Astrocyte (in vitro differentiated cells and primary cell): Measurements from ENCODE around the gene KY.

Source experiments
- CTCF ChIP-seq: IDR thresholded peaks from 2 replicates; pipeline ENCODE4 v1.5.1; 2011; ENCODE audit warnings: low read depth, mild to moderate bottlenecking, inconsistent platforms, low read length, moderate library complexity; ENCODE audit not compliant: insufficient read depth
- EZH2 ChIP-seq: IDR thresholded peaks from 2 replicates; pipeline ENCODE4 v1.6.1; 2012; ENCODE audit warnings: mild to moderate bottlenecking, low read length, inconsistent platforms; ENCODE audit not compliant: insufficient read depth

GRCh38 chr3:134608023-134608770 is 42.6 kb downstream of the KY start:
- TF ChIP-seq CTCF (no peak), EZH2 (no peak)
